Left forelimb (tissue), 1 donor: ENCODE results near the gene FAM131C.
"Not testable (repeated sequence)": the region's sequence is repeated elsewhere in the genome, so short reads cannot be mapped to it uniquely, and the experiment has no call there.

ENCODE experiments used
- DNase-seq: peaks from one replicate; pipeline ENCODE4 v3.0.0-alpha.2; 2018; ENCODE audit warnings: low spot score

FAM131C gene, protein sequence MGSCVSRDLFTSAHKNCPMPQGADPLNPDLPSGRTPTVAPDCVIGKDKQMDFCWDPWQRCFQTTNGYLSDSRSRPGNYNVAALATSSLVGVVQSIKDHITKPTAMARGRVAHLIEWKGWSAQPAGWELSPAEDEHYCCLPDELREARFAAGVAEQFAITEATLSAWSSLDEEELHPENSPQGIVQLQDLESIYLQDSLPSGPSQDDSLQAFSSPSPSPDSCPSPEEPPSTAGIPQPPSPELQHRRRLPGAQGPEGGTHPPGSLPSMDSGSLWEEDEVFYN

DNA sequence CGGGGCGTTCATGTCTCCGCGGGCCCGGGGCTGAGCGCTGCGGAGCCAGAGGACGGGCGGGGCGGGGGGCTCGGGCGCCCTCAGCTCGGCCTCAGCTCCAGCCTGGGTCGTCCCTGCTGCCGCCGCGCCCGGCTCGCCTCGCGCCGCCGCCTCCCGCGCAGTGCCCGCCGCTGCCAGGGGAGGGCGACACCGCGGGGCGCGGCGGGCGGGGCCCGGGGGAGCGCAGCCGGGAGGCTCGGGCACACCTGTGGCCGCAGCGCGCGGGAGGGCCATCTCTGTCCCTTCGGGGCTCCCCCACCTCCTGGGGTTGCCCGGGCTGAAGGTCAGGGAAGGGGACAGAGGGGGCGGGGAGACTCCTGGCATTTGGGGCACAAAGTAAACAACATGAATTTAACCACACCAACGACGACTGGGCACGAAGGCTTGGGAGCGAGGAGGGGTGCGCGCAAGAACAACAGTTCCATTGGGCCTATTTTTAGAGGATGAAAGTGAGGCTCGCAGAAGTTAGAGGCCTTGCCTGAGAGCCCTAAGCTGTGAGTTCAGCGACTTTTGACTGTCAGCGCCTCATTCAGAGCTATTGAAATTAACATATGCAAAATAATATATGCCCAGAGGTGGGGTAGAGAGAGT is at the start of gene FAM131C:
Gene FAM131C (minus strand): TSS at position 162 of the 630 bp plus-strand sequence. CDS start 209 bp downstream, outside the sequence.
- DNase-seq, result no peak

DNA sequence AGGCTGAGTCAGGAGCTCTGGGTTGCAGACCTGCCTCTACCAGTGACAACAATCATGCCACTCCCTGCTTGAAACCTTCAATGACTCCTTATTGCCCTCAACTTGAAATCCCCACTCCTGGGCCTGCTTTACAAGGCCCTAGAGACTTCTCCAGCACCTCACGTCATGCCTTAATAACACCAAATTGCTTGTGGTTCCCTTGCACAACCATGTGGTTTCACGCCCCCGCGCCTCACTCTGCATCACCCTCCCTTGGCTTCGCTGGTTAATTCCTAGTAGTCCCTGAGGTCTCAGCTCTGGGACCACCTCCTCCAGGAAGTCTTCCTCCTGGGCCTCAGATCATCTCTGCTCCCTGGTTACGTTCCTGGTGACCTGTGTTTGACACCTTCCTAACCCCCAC is 49.5 kb upstream of the FAM131C start:
- DNase-seq, result no peak

DNA sequence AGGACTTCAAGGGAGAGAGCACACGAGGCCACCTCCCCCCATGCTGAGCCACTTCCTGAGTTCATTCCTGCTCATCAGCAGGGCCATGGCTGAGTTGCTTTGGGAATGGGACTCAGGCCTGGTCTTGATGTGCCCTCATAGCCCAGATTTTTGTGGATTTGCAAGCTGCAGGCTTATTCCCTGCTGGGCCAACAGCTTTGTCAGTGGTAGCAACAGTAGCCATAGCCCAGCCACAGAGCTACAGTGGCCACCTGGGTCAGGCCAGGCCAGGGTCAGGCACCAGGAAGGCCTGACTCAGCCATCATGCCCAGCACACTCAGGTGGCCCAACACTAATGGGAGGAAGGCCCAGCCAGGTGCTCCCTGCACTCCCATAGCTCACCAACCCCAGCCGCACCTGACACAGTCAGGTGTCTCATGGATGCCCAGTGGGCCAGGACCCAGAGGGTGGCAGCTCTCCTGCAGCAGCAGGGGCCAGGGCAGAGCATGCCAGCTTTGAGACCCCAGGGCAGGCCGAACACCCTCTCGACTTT is 49.0 kb upstream of the FAM131C start:
- no peak for DNase-seq

DNA sequence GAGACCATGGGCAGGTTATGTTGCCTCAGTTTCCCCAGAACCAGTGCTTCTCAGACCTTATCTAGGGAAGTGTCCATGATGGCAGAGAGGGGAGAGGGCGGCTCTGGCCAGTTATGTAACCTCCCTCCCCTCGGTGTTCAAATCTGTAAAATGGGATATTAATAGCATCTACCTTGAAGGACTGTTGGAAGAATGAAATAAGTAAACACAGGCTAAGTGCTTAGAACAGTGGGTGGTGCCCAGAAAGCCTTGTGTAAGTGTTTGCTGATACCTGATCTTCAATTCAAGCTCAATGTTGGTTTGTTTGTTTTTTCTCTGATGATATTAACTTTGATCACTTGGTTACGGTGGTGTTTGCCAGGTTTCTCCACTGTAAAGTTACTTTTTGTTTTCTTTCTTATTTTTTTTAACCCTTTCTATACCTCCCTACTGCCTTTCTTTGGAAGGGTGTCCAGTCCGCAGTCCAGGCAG is 47.5 kb upstream of the FAM131C start:
- no peak for DNase-seq

DNA sequence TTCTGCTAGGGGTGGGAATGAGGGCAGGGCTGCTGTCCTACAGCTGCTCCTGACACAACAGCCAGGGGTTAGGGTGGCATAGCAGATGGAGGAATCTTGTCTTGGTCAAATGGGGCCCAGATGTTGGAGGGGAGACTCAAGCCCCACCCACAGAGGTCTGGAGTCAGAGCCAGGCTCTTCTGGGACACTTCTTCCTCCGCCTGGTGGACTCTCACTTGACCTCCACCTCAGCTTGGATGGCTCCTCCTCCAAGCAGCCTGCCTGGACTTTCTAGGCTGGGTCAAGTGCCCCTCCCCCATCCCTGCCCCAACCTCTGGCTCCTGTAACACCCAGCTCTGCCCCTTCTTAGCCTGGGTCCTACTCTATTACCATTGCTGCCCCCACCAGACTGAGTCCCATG is 47.0 kb upstream of the FAM131C start:
- DNase-seq, result no peak

DNA sequence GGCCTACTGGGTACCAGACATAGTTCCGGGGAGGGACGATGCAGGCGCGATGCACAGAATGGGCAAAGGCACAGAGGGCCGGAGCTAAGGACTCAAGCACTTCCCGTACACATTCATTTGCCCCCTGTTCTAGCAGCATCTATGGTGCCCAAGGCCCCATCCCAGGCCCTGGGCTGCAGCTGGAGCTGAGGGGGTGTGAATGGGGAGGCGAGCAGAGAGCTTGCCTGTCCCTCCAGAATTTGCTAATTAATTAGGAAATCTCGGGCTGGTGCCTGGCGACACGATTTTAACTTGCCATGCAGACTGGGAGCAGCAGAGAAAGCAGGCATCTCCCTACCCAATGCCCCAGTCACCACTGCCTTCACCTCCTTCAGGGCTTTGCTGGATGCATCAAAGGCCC is 46.5 kb upstream of the FAM131C start:
- DNase-seq, result no peak

DNA sequence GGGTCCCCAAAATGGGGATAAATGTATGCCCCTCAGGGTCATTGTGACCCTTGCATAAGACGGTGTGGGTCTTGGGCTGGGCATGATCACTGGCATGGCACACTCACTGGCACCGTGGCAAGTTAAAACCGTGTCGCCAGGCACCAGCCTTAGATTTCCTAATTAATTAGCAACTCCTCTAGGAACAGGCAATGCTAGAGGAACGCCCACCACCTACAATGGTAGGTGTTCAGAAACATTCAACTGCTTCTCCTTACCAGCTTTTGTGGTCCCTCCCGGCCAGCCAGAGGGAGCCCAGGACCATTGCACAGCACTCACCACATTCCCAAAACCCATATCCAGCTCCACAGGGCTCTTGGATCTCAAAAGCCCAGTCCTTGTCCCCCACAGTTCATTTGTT is 46.1 kb upstream of the FAM131C start:
- no peak for DNase-seq

DNA sequence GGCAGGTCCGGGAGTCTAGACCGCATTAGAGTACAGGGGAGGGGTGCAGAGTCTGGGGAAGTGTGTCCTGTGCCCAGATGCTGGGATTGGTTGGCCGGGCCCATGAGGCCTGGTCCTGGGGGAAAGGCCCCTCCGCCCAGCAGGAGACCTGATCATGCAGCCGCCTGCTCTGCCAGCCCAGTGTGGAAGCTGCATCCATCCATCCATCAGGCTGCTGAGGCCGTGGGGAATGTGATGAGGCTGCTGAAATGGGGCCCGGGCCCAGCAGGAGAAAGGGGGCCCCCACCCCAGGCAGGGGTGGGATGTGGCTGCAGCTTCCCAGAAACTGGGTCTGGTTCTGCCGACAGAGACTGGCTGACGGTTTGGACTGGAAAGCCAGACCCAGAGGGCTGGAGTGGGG is 45.3 kb upstream of the FAM131C start:
- no peak for DNase-seq

DNA sequence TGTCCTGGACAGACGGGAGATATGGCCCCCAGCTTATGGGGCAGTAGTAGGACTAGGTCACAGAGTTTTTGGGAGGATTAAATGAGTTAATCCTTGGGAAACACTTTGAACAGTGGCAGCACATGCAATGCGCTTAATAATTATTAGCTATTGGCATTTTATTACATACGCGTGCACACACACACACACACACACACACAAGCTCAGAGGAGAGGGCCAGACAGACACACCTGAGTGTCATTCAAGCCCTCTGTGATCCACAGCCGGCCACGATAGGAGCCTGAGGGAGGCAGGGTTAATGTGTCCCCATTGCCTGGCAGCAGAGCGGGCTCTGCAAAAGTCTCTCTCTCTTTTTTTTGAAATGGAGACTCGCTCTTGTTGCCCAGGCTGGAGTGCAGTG is 44.5 kb upstream of the FAM131C start:
- no peak for DNase-seq

DNA sequence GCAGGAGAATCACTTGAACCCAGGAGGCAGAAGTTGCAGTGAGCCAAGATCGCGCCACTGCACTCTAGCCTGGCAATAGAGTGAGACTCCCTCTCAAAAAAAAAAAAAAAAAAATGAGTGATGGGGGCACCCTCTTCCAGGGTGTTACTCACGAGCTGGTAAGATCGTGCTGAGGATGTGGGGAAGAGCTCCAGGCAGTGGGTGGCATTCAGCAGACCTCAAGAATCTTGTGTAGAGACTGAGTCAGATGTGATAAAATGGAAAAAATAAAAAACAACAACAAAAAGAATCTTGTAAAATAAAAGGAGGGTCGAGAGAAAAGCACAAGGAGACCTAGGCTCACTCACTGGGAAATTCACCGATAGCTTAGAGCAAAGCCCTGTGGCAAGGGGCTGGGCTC is 43.9 kb upstream of the FAM131C start:
- DNase-seq, result no peak

DNA sequence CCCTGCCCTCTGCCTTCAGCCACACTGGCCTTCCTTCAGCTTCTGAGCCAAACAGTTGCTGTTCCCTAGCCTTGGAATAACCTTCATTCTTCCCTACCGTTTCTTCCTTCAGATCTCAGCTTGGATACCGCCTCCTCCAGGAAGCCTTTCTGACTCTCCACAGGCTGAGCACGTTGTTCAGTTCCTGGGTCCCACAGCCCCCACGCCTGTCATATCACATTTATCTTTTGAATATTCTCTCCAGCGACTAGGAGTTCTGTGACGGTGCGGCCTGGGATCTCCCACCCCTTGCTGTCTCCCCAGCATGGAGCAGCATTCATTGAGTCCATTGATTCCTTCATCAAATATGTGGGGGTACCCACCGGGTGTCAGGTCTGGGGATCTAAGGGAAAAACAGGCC is 43.2 kb upstream of the FAM131C start:
- DNase-seq, result no peak

DNA sequence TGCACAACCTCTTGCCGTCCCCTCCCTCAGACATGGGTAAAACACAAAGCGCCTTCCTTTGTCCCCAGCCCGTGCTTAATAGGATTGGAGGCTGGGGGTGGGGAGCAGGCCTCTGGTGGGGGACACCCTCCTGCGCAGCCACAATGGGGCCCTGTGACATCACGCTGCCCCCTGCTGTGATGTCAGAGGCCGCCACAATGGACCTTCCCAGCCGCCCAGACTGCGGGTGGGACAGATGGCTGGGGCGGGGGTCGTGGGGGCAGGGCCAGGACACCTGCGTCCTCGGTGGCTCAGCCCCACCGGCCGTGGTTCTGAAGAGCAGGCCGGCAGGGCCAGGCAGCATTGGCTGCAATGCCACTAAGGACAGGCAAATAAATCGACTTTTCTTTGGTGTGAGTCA is 42.6 kb upstream of the FAM131C start:
- DNase-seq, result no peak

DNA sequence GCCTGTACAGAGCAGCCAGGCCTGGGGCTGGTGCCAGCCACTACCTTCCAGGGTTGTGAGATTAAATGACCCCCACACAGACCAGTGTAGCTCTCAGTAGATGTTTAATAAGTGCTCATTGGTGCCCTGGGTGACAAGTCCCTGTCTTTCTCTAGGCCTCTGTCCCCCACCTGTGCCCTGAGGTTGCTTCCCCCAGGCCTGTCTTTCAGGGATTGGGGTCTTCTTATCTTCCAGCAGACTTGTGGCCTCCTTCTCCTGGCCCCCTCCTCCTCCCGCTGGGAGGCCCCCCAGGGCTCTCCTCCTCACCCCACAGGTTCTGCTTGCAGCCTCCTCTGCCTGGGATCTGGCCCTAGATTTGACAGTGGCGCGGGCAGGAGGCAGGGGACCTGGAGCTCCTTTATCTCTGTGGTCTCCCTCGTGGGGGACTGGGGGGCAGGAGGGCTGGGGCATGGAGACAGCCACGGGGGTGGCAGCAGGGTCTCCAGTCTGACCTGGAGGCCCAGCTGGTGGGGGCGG is 42.1 kb upstream of the FAM131C start:
- no peak for DNase-seq

DNA sequence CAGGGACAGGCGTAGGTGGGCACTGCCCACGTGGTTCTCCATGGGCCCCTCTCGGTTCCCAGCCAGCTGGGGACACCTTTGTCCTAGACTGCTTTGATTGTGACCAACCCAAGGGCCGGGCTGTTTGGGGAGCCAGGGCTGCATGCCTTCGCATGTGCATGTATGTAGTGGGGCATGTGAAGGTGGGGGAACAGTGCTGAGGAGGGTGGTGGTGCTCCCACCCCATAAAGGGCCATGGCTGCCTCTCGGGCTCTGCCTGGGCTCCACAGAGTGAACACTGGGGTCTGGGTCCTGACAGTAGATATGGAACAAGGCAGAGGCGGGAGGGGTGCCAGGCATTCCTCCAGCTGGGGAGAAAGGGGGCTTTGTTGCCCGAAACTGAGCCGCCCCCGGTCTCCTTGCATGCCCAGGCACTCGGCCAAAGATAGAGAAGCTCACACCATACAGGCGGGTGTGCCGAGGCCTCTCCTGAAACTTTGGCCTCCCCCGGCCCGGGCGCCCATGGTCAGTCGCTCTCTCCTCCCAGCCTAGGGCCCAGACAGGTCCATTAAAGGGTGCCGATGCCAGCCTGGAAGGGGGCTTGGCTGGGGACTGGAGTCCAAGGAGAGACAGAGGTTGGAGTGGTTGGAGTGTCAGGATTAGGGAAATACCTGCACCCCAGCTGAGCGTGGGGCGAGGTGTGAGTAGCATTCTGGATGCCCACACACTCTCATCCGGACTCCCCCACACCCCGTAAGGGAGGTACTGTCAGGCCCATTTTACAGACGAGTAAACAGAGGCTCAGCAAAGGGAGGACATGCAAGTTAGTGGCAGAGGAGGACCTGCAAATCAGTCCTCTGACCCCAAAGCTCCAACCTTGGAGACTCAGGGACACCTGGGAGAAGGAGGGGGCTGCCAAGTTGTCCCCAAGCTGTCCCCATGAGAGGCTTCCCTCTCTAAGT is 41.3 kb upstream of the FAM131C start:
- DNase-seq, result no peak

DNA sequence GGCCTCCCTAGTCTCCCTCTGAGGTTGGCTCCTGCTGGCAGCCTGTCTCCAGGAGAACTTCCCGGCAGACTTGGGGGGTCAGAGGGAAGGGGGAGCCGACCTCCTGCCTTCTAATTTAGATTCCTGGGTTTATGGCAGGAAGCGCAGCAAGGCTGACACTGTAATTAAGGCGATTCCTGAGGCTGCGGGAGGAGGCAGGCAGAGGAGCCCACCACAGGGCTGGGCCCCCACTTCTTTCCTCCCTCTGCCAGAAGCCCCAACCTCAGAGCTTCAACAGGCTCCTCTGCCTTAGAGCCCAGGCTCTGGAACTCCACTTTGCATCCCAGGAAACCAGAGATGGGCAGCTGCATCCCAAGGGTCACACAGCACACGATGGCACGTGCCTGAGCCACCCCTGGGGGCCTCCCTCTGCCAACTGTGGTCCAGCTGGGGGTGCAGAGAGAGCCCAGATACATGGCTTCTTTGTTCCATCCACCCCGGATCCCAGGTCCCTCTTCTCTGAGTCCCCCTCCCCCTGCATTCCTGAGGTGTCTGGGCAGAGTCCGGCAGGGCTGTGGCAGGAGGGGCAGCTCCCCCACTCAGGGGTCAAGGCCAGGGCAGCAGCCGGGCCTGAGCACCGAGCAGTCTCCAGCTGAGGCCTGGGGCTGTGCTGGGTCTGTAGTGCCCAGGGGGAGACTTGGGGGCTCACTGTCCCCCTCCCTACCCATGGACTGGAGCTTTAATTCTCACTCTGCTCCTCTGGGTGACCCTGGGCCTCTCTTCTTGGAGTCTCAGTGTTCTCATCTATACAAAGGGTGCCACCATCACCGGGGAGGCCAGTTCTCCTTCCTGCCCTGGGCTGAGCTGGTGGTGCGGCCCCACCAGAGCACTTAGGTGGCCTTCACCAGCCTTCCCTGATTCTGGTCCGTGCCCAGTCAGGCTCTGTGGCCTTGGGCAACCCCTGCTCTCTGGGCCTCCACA is 39.4 kb upstream of the FAM131C start:
- no peak for DNase-seq

DNA sequence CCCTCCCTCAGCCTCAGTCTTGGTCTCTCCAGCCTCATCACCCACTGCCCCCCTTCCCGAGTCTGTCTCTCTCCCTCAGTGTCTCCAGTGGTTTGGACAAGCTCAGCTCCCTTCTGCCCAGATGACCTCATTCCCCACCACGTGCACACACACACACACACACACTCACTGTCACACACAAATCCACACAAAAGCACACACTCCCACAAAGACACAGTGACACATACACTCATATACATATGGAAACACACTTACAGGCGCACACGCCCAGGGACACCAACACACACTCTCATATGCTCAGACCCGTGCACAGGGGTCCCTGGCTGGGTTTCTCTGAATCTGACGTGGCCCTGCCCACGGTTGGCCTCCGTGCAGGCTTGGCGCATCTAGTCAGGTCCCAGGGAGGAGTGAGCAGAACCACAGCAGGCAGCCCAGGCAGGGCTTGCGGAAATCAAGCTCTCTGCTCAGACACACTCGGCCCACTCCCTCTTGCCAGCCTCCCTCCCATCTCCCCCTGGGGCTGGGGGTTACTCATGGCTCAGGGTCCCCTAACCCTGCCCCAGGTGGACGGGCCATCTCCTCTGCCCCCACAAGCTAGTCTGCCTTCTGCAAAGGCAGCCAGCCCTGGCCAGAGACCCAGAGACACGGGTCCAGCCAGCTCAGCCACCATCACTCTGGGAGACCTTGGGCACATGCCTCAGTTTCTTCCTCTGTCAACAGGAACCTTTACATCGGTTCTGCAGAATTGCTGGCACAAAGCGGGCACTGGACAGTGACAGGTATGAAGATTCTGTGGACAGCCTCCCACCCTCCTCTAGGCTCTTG is 38.5 kb upstream of the FAM131C start:
- no peak for DNase-seq

DNA sequence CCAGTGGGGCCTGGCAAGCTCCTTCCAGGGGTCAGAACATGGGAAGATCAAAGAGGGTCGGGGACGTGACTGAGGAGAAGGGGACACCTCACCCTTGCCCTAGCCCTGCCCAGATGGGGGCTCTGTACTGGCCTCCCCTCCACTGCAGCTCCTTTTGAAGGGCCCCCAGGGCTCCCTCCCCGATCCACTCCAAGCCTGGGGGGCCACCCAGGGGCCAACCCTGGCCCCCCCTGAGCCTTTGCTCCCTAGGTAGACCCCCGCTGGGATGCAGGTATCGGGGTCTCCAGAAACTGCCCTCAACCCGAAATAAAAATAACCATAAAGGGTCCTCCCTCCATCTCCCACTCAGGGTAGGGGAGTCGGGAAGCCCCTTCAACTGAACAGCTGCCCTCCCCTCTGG is 37.4 kb upstream of the FAM131C start:
- no peak for DNase-seq

DNA sequence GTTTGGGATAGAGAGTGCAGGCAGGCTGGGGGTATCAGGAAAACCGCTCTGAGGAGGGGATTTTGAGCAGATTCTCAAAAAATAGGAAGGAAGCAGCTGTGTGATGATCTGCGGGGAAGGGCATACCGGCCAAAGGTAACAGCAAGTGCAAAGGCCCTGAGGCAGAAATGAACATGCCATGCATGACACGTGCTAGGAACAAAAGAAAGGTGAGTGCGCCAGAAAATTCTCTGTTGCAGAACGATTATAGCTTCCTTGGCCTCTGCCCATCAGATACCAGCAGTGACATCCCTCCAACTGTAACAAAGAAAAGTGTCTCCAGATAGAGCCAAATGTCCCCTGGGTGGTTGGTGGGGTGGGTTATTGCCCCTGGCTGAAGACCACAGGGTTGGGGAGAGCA is 37.0 kb upstream of the FAM131C start:
- DNase-seq, result no peak

DNA sequence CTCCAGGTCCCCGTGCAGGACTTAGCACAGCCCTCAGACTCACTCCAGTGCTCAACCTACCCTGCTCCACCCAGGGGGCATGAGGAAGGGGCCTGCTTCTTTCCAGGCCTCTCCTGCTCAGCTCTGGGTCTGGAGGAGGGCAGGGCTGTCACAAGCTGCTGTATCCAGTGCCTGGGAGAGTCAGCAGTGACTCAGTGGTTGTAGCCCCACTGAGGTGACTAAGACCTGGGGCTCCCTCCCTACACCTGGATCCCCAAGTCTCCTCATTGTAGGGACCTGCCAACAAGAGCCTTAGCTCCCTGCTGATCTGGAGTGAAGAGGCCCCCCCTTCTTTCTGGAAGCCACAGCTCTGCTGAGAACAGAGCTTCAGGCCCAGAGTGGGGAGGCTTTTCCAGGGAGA is 36.1 kb upstream of the FAM131C start:
- DNase-seq, result no peak

DNA sequence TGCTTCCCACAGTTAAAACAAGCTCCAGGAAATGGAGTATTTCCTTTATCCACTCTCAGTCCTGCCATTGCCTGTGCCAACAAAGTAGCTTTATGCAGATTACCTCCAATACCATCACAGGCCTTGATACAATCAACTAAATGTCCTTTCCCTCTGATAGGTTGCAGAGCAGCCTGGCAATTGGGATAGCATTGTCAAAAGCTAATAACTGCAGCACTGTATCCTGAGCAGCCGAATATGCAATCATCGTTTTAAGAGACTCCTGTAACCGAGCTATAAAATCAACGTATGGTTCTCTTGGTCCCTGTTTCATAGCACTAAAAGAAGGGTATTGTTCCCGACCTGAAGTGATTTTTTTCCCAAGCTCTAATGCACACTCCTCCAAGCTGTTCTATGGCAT is 33.6 kb upstream of the FAM131C start:
- DNase-seq, result not testable (repeated sequence)
